Peyer's patch (tissue), 4 donors: ENCODE results near the gene PMVK.

ENCODE experiments used
- POLR2A ChIP-seq, 2 donors: fragments of 450-650 bp; IDR thresholded peaks; one replicate each; pipeline ENCODE4 v1.5.1; 2017; ENCODE audit warnings: antibody characterized with exemption in 2 of 2, mild to moderate bottlenecking in 2 of 2, moderate library complexity in 2 of 2
- TF ChIP-seq, protein P1 (sequence below), 6 experiments: fragments of 450-650 bp in 4 of 6; fragments of 200-600 bp in 2 of 6; sonication (generic) in 1 of 6; IDR thresholded peaks; one replicate each; pipeline ENCODE4 v1.5.1; 2017 to 2019; ENCODE audit warnings: antibody characterized with exemption in 6 of 6, mild to moderate bottlenecking in 3 of 6, moderate library complexity in 1 of 6

DNA sequence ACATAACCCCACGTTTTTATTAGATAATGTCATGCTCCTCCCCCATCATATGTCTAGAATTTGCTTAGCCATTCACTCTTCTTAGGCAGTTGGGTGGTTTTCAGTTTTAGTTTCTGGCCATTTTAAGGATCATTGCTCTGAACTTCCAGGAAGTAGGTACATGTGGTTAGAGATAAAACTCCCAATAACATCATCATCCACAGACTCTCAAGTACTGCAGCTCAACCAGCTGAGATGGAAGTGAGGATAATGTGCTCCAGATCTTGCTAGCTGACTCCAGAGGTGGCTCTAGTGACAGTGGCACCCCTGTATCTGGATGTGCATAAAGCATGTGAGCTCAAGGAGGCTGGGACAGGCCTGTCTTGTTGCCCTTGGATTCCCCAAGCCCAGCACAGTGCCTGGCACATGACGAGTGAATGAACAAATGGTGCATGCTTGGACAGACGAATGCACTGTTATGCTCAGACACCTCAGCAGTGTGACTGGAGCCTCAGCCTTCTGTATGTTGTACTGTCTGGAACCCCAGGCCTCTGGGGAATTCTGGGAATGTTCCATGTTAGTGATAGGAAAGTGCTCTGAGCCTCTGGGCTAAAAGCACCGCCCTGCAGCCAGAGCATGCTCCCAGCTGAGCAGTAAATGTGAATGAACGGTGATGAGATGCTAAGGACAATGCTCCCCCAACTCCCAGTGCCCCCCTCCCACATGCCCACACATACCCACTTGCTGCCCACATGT, 50.1 kb downstream of the PMVK start:
- TF ChIP-seq, protein P1, sequence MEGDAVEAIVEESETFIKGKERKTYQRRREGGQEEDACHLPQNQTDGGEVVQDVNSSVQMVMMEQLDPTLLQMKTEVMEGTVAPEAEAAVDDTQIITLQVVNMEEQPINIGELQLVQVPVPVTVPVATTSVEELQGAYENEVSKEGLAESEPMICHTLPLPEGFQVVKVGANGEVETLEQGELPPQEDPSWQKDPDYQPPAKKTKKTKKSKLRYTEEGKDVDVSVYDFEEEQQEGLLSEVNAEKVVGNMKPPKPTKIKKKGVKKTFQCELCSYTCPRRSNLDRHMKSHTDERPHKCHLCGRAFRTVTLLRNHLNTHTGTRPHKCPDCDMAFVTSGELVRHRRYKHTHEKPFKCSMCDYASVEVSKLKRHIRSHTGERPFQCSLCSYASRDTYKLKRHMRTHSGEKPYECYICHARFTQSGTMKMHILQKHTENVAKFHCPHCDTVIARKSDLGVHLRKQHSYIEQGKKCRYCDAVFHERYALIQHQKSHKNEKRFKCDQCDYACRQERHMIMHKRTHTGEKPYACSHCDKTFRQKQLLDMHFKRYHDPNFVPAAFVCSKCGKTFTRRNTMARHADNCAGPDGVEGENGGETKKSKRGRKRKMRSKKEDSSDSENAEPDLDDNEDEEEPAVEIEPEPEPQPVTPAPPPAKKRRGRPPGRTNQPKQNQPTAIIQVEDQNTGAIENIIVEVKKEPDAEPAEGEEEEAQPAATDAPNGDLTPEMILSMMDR (IDR thresholded peaks at IDR 0.05): no peak
- no peak for TF ChIP-seq POLR2A (IDR thresholded peaks at IDR 0.05)
